Measurements from ENCODE around the gene CLVS2. TPM values are rescaled to one million over a fixed set of nuclear protein-coding genes. Genes with fewer than 3 reads are reported as not detected.

The CLVS2 gene
- total RNA-seq = under 1 TPM in 1 of 2 donors, not detected in 1; 0.25 TPM
- not detected for polyA plus RNA-seq

DNA sequence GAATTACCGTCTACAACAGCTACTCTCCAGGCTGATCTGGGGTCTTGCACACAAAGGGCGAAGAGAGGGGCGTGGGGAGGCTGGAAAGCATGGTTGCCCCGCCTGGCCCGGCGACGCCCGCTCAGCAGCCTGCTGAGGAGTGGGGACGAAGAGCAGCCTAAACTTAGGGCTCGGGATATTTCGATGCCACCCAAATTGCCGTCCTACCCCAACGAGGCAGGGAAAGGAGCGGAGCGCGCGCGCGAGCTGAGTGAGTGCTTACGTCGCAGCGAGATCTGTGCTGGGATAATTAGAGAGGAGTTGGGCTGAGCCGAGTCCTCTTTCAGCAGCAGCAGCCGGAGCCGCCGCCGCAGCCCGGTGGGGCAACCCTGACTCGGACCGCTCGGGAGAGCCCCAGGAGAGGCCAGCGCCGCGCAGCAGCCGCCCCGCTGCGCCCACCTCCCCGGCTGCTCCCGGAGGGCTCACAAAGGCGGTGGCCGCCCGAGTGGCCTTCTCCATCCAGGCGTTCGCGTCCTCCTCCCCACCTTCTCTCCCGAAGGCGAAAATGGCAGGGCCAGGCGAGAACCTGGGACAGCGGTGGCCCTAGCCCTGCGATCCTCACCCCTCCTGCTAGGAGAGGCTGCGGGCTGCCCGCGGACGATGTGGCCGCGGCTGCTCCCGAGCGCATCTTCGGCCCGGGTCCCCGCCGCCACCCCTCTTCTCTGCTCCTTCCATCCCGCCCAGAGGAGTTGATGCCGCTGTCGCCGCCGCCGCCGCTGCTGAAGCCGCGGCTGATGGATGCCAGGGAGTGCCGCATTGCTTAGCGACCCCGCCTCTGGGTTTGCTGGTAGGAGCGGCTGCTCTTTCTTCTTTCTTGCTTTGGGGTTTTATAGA is at the start of gene CLVS2:
Gene CLVS2, plus strand, starts transcription at position 315 of the 873 bp plus-strand sequence. CDS start 1,543 bp downstream, outside the sequence.
- WGBS = 4% methylated on average over 75 of the region's 75 CpGs
- peaks cover 1 to 13% (median 13%) of the 10 kb centered on the region in 4 donors for H3K4me1 ChIP-seq (ENCODE audit: control insufficient read depth in 4 of 4, insufficient read depth in 4 of 4, low read length in 3 of 4)
- no peak within 1 kb of the TSS for H3K9ac ChIP-seq (ENCODE audit: low read depth in 1 of 2, low read length in 2 of 2)
- TF ChIP-seq FOXA2 (IDR thresholded peaks at IDR 0.05) = no peak
- no peak for TF ChIP-seq FOXA1 (IDR thresholded peaks at IDR 0.05)
- TF ChIP-seq HNF4A (conservative IDR thresholded peaks at IDR 0.05) = no peak
- TF ChIP-seq SP1 (IDR thresholded peaks at IDR 0.05) = no peak
- TF ChIP-seq, protein P1, sequence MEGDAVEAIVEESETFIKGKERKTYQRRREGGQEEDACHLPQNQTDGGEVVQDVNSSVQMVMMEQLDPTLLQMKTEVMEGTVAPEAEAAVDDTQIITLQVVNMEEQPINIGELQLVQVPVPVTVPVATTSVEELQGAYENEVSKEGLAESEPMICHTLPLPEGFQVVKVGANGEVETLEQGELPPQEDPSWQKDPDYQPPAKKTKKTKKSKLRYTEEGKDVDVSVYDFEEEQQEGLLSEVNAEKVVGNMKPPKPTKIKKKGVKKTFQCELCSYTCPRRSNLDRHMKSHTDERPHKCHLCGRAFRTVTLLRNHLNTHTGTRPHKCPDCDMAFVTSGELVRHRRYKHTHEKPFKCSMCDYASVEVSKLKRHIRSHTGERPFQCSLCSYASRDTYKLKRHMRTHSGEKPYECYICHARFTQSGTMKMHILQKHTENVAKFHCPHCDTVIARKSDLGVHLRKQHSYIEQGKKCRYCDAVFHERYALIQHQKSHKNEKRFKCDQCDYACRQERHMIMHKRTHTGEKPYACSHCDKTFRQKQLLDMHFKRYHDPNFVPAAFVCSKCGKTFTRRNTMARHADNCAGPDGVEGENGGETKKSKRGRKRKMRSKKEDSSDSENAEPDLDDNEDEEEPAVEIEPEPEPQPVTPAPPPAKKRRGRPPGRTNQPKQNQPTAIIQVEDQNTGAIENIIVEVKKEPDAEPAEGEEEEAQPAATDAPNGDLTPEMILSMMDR (IDR thresholded peaks at IDR 0.05; ENCODE audit: low read depth, low read length, missing input control) = no peak
- TF ChIP-seq NR2F2 (IDR thresholded peaks at IDR 0.05) = no peak
- TF ChIP-seq TAF1 (conservative IDR thresholded peaks at IDR 0.05) = no peak
- no peak for TF ChIP-seq GABPA (IDR thresholded peaks at IDR 0.05 in 1 of 2, conservative IDR thresholded peaks at IDR 0.05 in 1 of 2)
- no peak for TF ChIP-seq YY1 (IDR thresholded peaks at IDR 0.05)
- no peak for TF ChIP-seq MAX (IDR thresholded peaks at IDR 0.05)
- no peak for TF ChIP-seq RAD21 (IDR thresholded peaks at IDR 0.05)
- TF ChIP-seq, protein P2, sequence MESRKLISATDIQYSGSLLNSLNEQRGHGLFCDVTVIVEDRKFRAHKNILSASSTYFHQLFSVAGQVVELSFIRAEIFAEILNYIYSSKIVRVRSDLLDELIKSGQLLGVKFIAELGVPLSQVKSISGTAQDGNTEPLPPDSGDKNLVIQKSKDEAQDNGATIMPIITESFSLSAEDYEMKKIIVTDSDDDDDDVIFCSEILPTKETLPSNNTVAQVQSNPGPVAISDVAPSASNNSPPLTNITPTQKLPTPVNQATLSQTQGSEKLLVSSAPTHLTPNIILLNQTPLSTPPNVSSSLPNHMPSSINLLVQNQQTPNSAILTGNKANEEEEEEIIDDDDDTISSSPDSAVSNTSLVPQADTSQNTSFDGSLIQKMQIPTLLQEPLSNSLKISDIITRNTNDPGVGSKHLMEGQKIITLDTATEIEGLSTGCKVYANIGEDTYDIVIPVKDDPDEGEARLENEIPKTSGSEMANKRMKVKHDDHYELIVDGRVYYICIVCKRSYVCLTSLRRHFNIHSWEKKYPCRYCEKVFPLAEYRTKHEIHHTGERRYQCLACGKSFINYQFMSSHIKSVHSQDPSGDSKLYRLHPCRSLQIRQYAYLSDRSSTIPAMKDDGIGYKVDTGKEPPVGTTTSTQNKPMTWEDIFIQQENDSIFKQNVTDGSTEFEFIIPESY (IDR thresholded peaks at IDR 0.05) = no peak
- TF ChIP-seq JUND (IDR thresholded peaks at IDR 0.05) = no peak
- TF ChIP-seq HNF4G (IDR thresholded peaks at IDR 0.05) = no peak
- peak within 1 kb of the TSS in 1 of 3 donors; percentile 32 for H3K4me3 ChIP-seq (ENCODE audit: low read depth in 1 of 3, low read length in 3 of 3)
- H3K27me3 ChIP-seq (ENCODE audit: control insufficient read depth in 4 of 4, insufficient read depth in 4 of 4, low read length in 3 of 4) = peaks cover 0 to 9% (median 3%) of the 10 kb centered on the region in 4 donors
- H3K9me3 ChIP-seq (ENCODE audit: control insufficient read depth in 4 of 4, low read length in 3 of 4) = no peaks in the 10 kb centered on the region
- no peak for DNase-seq (ENCODE audit: low spot score)
- H3K27ac ChIP-seq (ENCODE audit: low read depth in 1 of 2, low read length in 2 of 2) = no peak within 1 kb of the TSS
- no peaks in the 10 kb centered on the region for H3K36me3 ChIP-seq (ENCODE audit: control insufficient read depth in 4 of 4, insufficient read depth in 3 of 4, low read depth in 1 of 4, low read length in 3 of 4)

DNA sequence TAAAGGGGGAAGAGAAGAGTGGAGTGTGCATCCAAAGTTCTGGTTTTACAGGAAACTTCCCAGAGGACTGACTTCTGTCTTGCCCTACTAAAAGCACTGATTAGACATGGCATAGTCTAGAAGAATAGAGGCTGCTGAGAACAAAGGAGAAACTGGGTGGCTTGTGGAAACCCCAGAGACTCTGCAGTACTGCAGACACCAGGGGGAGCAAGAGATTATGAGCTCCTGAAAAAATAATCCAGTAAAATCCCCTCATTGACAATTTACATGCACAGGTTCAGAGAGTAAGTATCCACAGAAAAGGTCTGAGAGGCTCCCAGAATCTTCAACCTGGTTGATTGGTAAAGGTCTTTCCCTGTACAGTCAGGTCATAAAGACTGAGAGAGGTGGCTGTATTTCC is 48.7 kb upstream of the CLVS2 start:
- no peak overlapping the region for H3K9ac ChIP-seq (ENCODE audit: low read depth in 1 of 2, low read length in 2 of 2)
- no peak overlapping the region for H3K27ac ChIP-seq (ENCODE audit: low read depth in 1 of 2, low read length in 2 of 2)
- H3K4me3 ChIP-seq (ENCODE audit: low read depth in 1 of 3, low read length in 3 of 3) = no peak overlapping the region
- H3K4me1 ChIP-seq (ENCODE audit: control insufficient read depth in 4 of 4, insufficient read depth in 4 of 4, low read length in 3 of 4) = no peaks in the 10 kb centered on the region
- DNase-seq (ENCODE audit: low spot score) = no peak
- H3K36me3 ChIP-seq (ENCODE audit: control insufficient read depth in 4 of 4, insufficient read depth in 3 of 4, low read depth in 1 of 4, low read length in 3 of 4) = no peaks in the 10 kb centered on the region
- H3K27me3 ChIP-seq (ENCODE audit: control insufficient read depth in 4 of 4, insufficient read depth in 4 of 4, low read length in 3 of 4) = no peaks in the 10 kb centered on the region
- no peak for TF ChIP-seq MAX (IDR thresholded peaks at IDR 0.05)
- TF ChIP-seq JUND (IDR thresholded peaks at IDR 0.05) = no peak
- no peak for TF ChIP-seq FOXA1 (IDR thresholded peaks at IDR 0.05)
- TF ChIP-seq SP1 (IDR thresholded peaks at IDR 0.05) = no peak
- peak; percentile 55 to 64 for TF ChIP-seq RAD21 (IDR thresholded peaks at IDR 0.05)
- TF ChIP-seq, protein P1 (IDR thresholded peaks at IDR 0.05; ENCODE audit: low read depth, low read length, missing input control) = peak; percentile 35
- no peaks in the 10 kb centered on the region for H3K9me3 ChIP-seq (ENCODE audit: control insufficient read depth in 4 of 4, low read length in 3 of 4)

All from liver (tissue), 9 donors.